HG02938 (cell line): ENCODE measurements around the gene PAQR7.

ENCODE experiments used
- ATAC-seq: cut with Tn5 transposase; IDR thresholded peaks from one replicate; pipeline ENCODE4 v1.9.1; 2021; ENCODE audit warnings: mild to moderate bottlenecking, moderate library complexity; ENCODE audit not compliant: unreplicated experiment

Gene PAQR7, protein sequence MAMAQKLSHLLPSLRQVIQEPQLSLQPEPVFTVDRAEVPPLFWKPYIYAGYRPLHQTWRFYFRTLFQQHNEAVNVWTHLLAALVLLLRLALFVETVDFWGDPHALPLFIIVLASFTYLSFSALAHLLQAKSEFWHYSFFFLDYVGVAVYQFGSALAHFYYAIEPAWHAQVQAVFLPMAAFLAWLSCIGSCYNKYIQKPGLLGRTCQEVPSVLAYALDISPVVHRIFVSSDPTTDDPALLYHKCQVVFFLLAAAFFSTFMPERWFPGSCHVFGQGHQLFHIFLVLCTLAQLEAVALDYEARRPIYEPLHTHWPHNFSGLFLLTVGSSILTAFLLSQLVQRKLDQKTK

DNA sequence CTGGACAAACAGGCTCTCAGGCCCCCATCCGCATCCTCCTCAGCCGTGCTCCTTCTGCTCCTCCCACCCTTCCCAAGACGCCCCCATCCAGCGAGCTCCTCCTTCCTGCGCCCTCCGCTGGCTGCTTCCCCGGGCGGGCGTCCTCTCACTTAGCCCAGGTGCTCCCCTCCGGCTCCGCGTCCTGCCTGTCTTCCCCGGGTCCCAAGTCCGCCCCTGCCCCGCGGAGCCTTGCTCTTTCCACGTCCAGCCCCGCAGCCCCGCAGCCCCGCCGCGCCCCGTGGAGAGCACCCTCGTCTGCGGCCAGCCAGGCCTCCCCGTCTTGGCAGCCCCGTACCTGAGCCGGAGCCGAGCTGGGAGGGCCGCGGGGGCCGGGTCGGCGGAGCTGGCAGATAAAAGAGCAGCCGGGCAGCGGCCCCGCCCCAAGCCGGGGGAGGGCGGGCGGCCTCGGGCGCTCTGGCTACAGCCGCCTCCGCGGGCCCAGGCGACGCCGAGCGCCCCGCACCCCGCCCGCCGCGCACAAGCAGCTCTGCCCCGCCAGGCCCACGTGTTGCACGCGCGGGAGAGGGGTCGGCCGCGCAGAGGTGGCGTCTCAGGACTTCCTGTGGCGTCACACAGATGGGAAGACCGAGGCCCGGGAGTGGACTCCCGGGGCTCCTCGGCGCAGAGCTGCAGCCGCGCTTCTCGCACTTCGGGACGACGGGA, at the start of gene PAQR7:
Gene PAQR7, minus strand, starts transcription at position 555 of the 702 bp plus-strand sequence. CDS start 11,869 bp downstream, outside the sequence.
- no peak for ATAC-seq

GRCh38 chr1:25924454-25924853, 48.9 kb upstream of the PAQR7 start:
- no peak for ATAC-seq

DNA sequence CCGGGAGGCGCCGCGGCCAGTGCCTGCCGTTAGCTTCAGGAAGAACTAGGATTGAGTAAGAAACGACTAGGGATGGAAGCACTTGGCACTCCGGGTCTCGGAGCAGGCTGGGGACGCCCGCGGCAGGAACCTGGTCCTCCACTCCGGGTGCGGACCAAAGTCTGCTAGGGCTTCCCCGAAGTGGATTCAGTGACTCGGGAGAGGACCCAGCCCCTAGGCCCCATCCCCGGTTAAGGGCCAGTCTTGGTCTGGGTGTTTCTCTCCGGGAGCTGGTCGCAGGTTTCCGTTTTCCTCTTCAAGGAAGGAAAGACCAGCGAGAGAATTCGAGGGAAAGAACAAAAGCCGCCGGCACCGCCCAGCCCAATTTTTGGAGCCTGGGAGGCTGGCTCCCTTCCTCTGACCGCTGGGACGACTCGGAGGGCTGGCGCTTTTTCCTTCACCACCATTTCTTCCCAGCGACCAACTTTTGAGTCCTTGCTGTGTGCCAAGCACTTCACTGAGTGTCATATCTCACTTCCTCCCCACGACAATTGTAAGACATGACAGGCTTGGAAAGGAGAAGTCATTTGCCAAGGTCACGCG, 47.6 kb upstream of the PAQR7 start:
- no peak for ATAC-seq

DNA sequence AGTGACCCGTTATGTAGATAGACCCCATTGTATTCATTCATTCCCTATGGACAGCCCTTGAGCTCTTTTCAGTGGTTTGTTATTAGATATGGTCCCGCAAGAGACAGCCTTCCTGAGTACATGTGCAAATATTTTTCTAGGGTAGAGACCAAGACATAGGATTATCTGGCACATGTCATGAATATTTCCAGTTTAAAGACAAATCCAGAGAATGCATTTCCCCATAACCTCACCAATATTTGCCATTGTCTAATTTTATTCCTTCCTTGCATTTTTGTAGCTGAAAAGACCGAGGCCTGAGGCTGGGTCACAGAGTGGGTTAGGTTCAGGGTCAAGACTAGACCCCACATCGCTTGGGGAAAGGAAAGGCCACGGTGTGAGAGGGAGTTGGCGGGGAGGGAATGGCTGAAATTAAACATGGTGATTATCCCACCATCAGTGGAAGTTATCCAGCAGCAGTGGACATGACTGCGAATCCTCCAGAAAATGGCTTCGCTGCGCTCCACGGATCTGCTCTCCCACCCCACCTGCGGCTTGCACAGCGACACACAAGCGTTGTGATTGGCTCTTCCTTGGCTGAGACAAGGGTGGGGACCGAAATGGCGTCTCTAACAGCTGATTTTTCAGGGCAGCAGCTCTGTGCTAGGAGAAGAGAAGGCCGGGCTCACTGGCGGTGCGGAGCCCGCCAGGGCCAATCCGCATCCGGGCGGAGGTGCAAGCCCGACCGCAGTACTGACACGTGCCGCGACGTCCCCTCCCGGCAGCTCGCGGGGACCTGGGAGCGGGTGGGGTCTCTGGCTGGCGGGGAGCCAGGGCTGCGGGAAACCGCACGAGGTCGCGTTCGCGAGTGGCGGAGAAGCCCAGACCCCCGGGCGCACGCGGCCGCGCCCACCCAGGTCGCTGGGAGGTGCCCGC, 46.8 kb upstream of the PAQR7 start:
- ATAC-seq: no peak

DNA sequence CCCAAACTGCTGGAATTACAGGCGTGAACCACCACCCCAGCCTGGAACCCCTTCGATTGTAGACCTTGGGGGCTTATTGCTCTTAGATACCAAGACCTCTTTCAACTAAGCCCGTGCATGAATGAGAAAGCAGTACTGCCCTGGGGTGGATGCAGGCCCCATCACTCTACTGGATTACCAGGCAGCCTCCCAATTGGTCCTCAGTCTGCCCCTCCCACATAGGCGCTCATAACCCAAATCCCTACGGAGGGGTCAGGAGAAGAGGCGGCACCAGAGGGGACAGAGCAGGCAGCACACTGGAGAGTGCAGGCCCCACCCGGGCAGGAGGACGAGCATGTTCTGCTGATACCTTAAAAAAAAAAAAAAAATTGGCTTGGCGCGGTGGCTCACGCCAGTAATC, 43.1 kb upstream of the PAQR7 start:
- ATAC-seq: no peak

DNA sequence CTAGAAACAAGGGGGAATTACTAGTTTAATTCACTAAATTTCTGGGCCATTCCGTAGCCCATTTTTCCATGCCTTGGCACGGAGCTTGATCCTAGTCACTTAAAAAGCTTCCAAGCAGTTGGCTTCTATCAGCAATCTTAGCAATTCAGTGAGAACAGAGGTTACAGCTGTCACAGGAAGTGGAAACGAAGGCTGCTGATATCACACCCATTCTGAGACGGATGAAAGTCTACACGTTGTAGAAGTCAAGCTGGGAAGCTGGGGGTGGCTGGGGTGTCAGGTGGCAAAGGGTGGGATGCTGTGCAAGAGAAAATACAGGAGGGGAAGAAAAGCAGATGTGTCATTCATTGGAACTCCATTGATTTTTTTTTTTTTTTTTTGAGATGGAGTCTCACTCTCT, 42.5 kb upstream of the PAQR7 start:
- ATAC-seq: no peak

- no peak for ATAC-seq
Observed at GRCh38 chr1:25916460-25916859, 41.0 kb upstream of the PAQR7 start.

DNA sequence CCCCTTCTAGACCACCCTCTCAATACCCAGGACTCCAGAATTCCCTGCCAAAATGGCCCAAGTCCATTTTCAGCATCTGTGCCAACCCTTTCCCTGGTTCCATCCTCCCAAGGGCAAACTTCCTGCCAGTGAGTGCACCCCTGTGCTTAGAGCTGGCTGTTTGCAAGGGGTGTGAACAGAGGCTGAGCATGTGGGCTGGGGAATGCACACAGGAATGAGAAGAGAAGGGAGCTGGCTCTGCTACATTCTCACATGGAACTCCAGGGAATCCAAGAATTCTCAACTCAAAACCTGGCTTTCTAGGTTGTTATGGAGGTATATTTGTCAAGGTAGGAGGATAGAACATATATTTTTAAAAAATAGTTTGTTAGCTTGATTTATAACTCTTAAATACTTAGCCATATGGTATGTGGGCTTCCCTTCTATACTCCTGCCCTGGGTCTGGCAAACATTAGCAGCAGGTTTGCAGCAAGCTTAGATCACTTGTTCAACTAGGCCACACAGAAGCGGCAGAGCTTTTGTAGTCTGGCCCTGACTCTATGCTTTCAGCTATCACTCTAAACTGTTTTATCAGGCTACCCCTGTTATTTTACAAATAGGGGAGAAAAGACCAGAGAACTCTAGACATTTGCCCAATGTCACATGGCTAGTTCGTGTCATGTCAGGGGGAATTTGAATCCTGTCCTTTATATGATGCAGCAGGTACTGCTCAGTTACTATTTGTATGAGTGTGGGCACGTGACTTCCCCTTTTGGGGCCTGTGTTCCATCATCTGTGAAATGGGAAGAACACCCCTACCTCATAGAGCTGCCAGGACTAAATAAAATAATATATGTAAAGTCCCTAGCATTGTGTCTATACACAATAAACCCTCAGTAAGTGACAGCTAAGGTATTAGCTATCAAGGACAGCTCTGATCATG, 38.8 kb upstream of the PAQR7 start:
- no peak for ATAC-seq

DNA sequence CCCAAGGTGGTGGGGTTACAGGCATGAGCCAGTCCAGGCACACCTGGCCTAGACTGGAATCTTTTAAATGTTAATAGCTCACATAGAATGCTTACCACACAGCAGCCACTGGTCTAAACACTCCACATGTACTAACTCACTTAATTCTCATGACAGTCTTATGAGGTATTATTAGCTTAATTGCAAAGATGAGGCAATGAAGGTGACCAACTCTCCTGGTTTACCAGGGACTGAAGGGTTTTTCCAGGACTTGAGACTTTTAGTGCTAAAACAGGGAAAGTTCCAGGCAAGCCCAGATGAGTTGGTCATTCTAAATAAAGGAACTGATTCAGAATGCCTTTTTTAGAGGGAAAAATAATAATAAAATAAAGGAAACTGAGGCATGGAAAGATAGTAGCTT, 37.7 kb upstream of the PAQR7 start:
- no peak for ATAC-seq

GRCh38 chr1:25912076-25912831, 36.7 kb upstream of the PAQR7 start:
- ATAC-seq: no peak

GRCh38 chr1:25911162-25911561, 35.7 kb upstream of the PAQR7 start:
- no peak for ATAC-seq

DNA sequence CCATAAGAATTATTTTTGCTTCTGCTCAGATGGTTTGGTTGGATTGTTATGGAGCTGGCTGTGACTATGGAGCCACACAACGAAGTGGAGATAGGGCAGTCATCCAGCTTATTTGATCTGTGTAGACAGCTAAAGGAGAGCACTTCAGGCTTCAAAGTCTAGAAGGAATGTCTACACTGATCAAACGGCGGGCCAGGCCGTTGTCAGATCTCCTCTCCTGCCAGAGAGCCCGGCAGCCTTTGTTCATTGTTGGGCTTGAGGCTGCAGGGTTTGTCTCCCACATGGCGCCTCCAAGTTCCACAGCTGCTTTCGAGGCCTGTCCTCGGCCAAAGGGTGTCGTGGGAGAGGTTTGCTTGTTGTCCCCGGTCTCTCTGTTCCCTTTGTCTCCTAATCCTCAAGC, 33.5 kb upstream of the PAQR7 start:
- no peak for ATAC-seq

GRCh38 chr1:25908161-25908560, 32.7 kb upstream of the PAQR7 start:
- ATAC-seq: no peak

DNA sequence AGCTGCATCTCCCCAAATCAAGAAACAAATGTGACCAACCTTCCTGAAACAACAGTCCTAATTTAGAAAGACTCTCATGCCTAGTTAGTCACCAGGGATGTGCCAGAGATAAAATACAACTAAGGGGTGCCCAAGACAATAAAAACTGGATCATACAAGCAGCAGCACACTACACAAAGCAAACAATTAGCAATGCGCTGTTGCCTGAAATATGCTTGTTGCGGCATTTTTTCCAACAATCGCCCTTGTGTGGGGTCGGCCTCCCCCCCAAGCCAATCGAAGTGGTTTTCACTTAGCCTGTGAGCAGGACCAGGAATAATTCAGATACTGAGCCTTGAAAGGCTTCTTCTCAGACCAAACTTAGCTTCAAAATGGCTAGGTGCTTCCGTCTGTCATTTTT, 32.1 kb upstream of the PAQR7 start:
- ATAC-seq: no peak

GRCh38 chr1:25906644-25907300, 31.3 kb upstream of the PAQR7 start:
- no peak for ATAC-seq

- ATAC-seq: peak; percentile 50
Observed at GRCh38 chr1:25905680-25906643, 30.5 kb upstream of the PAQR7 start, which contains the start of gene STMN1. Gene STMN1, minus strand, starts transcription at chr1:25906419. Its CDS starts 1,743 bp downstream, at chr1:25904676.

GRCh38 chr1:25904943-25905679, 29.6 kb upstream of the PAQR7 start:
- peak; percentile 69 for ATAC-seq
